ENCODE results near the gene ATP6V0D1.
A peak's percentile ranks its signal among the peaks of the same experiment; 100 is the strongest.

- TF ChIP-seq CTCF (IDR thresholded peaks at IDR 0.05) (peak; percentile 56), NFIC (IDR thresholded peaks at IDR 0.05; ENCODE audit: borderline replicate concordance) (peak; percentile 37), REST (IDR thresholded peaks at IDR 0.05; ENCODE audit: low read depth, low read length) (0 out of 2 replicates have a peak, but pooled peaks have one; percentile 33), EP300 (IDR thresholded peaks at IDR 0.05; ENCODE audit: borderline replicate concordance in 1 of 2, low read depth in 1 of 2, low read length in 1 of 2) (no peak), RFX5 (IDR thresholded peaks at IDR 0.05; ENCODE audit: low read length) (no peak), ELF1 (IDR thresholded peaks at IDR 0.05) (no peak), POLR2AphosphoS5 (IDR thresholded peaks at IDR 0.05; ENCODE audit: low read depth, low read length) (no peak; the same call in 1 of the 2 replicates), MEF2A (IDR thresholded peaks at IDR 0.05; ENCODE audit: borderline replicate concordance, low read depth) (no peak), RXRA (IDR thresholded peaks at IDR 0.05; ENCODE audit: borderline replicate concordance, low read depth) (no peak), RAD21 (IDR thresholded peaks at IDR 0.05; ENCODE audit: low read length) (peak; percentile 70)
These were observed 64.8 kb downstream of the ATP6V0D1 start, which contains the start of gene ZDHHC1 for GRCh38 chr16:67415872-67416793.

Measured in SK-N-SH (cell line).